DMS 273 (cell line): ENCODE data around the gene CDH4.

Experiments used
- DNase-seq: peaks from one replicate; lab custom pipeline; 2025; ENCODE audit not compliant: unreplicated experiment; lab: John Stamatoyannopoulos, UW

The CDH4 gene

DNA sequence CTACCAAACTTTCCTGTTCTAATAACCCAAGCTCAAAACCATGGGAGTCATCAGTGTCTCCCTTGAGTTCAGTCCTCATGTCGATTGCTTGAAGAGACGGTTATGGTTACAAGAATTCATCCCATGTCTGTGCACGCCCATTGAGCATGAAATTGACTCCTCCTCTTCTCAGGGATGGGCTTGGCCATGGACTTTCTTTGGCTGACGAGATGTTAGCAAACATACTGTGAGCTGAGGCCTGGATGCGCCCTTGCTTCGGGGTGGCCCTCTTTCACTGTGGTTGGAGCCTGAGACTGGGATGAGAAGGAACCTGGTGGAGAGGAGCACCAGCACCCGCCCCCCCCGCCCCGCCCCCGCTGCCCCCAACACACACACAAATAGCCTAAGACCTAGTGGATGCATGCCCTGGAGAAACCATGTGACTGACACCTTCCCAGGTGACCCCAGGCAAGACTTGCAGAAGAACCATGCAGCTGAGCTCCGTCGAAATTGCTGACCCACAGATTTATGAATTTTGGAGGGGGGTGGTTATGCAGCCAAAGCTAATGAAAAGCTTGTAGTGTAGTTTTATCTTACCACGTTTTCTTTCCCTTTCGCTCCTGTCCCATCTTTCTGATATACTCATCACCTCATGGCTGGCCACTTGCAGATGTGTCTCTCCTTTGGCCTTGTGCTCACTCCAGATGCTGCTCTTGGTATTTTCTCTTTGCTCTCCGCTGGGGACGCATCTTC, 231.4 kb downstream of the CDH4 start:
- DNase-seq, result no peak

GRCh38 chr20:61486198-61486597, 234.1 kb downstream of the CDH4 start:
- DNase-seq, result no peak

DNA sequence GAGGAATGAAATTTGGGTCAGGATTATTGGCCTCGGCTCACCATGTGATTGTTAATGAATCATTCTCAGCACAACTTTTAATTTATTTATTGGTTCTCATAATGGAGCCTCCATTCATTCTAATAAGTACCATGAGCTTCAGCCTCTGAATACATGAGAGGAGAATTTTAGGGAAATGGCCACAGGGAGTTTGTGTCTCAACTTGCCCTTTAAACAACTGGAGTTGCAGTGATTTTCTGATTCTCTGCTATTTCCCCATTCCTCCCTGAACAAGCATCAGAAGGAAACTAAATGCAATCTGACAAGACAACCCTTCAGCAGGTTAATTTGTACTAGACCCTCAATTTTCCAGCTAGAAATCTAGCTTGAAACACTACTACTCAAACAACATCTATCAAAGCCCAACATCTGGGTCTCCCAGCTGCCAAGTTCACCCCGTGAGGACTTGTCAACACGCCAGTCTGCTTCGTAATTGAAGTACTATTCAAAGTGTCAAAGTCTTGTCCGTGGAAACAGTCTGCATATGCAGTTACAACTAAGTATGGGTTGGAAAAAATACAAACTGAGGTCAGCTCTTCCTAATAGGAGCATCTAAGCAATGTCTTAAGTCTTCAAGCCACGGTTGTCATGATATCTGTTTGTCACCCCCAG, 235.4 kb downstream of the CDH4 start:
- no peak for DNase-seq

GRCh38 chr20:61487997-61488371, 235.9 kb downstream of the CDH4 start:
- no peak for DNase-seq

- DNase-seq, result no peak
Observed at GRCh38 chr20:61490721-61491120, 238.7 kb downstream of the CDH4 start.

DNA sequence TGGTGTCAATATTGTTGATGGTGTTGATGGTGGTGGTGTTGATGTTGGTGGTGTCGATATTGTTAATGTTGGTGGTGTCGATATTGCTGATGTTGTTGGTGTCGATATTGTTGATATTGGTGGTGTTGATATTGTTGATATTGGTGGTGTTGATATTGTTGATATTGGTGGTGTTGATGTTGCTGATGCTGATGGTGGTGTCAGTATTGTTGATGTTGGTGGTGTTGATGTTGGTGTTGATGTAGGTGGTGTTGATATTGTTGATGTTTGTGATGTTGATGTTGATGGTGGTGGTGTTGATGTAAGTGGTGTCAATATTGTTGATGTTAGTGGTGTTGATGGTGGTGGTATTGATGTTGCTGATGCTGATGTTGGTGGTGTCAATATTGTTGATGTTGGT, 240.0 kb downstream of the CDH4 start:
- DNase-seq, result no peak

DNA sequence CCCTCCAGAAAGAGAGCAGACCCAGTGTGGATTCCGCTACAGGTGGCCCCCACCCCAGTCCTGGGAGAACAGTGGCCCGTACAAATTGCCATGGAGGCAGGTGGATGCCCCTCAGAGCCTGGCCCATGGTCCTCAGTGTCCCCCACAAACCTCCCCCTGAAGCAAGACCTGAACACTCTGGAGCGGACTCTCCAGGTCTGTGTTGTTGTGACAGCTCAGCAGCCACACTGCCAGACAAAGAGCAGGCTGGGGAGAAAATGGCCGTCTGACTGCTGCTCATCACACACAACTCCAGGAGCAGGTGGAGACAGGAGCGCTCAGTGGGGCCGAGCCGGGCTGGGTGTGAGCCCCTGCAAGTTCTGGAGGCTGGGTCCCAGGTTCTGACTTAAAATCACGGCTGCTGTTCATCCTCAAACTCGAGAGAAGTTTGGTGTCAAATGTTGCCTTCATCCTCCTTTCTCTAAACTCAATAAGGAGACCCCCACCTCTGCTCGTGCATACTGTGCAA, 241.8 kb downstream of the CDH4 start:
- DNase-seq, result no peak

DNA sequence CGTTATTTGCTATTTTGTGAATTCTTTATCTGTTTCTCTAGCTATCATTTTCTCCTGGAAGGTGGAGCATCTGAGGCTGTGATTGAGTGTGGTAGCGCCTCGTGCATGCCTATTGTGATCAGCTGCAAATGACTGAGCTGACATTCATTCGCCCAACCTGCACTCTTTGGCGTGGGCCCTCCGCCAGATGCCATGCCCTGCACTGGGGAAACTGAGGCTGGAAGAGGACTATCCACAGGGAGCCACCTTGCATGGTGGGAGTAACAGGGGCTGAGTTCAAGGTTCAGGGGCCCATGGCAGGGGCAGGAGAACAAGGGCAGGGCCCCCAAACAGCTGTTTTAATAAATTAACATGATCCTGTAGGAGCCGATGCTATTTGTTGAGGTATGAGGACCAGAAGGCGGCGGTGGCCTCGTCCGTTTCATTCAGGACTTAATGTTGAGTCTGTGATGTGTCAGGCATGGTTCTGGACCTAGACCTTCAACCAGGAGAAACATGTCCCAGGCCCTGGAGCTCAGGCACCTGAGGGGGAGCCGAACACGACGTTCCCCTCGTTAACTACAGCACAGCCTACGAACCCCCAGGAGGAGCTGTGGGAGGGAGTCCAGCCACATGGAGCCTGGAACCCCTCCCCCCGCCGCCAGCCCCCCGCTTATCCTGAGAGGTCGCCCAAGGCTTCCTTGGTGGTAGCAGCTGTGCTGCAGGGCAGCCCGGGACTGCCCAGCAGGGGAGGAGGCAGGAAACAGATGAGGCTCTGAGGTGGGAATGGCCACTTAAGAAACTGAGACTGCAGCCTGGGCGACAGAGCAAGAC, 242.9 kb downstream of the CDH4 start:
- no peak for DNase-seq

- no peak for DNase-seq
Observed at GRCh38 chr20:61497029-61497627, 245.1 kb downstream of the CDH4 start.

- no peak for DNase-seq
Observed at GRCh38 chr20:61499859-61500554, 247.9 kb downstream of the CDH4 start.

DNA sequence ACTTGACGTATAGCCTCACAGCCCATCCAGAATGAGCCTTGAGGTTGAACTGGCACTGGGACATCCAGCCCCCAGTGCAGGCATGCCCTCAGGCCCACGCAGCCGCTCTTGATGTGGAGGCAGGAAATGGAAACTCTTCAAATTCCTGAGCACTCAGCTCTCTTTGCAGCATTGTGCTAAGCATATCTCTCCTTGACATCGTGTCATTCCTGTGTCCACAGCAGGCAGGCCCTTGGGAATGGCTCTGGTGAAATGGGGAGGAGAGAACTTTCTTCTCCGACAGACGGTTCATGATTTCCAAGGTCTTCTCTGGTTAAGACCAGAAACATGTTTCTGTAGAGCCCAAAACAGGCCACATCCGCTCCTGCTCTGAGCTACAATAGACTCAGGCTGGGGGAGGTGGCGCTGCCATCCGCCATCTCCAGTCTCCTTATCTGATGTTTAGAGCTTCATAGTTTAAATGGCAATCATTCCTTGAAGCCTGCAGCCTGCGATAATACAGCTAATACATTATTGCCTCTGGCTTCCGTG, 248.8 kb downstream of the CDH4 start:
- DNase-seq, result no peak

DNA sequence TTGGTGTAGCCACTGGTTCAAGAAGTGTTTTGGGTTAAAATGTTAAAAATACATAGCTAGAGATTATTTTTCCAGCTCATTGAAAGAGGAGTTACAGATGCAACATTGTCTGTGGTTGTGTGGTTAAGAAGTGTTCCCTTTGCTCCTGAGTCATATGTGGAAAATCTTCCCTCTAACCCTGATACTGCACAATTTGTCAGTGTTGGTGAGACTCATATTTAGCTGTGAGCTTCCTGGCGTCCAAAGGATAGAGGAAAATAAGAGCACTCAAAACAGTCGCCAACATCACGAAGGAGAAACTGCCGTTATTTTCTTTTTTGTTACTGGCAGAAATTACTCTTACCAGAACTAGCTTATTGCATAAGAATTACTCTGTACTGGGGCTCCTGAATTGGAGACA, 250.4 kb downstream of the CDH4 start:
- no peak for DNase-seq

- DNase-seq, result no peak
Observed at GRCh38 chr20:61503106-61503505, 251.0 kb downstream of the CDH4 start.

- DNase-seq, result no peak
Observed at GRCh38 chr20:61505508-61505907, 253.4 kb downstream of the CDH4 start.

DNA sequence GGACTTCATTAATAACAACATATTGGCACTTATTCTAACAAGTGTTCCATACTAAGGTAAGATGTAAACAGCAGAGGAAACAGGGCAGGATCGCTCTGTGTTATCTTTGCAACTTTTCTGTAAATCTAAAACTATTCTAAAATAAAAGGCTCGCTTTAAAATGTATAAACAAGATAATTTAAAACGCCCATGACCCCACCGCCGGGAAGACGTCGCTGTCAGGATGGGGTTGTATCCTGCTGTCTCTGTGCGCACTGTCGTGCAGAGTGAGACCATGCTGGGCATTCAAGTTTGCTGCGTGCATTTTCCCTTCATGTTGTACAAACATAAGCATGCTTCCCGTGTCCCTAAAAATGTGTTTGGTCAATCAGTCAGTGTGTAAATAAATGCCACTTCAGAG, 255.7 kb downstream of the CDH4 start:
- DNase-seq, result no peak

DNA sequence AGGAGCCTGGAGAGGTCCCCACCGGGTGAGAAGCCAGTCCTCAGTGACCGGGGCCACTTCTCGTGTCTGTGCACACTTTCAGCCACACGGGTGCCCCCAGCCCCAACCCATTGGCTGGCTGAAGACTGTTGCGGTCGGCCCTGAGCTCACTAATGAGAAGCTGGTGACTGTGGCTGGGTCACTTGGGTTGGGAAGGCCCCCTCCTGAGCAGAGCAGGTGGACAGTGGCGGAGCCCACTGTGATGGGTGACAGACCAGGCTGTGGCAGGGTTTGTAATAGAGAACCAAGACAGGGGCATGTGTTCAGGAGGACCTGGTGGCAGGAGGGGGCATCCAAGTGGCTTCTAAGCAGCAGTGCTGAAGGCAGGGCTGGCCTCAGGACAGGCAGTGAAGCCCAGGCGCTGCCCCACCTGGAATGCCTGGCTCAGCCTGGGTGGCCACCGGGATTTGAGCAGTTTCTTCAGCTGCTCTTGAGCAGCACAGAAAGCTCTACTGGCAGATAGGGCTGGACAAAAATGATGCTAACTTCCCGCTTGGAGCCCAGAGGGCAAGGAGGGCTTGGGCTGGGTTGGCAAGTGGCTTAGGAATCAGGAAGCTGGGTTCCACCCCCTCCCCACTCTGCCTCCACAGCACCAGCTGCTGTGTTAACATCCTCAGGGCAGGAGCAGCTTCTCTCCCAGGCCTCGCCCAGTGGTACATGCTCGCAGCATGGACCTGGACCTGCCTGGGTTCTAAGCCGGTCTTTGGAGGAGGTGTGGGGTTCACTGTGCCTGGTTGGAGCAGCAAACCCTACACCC, 256.4 kb downstream of the CDH4 start:
- DNase-seq, result no peak

DNA sequence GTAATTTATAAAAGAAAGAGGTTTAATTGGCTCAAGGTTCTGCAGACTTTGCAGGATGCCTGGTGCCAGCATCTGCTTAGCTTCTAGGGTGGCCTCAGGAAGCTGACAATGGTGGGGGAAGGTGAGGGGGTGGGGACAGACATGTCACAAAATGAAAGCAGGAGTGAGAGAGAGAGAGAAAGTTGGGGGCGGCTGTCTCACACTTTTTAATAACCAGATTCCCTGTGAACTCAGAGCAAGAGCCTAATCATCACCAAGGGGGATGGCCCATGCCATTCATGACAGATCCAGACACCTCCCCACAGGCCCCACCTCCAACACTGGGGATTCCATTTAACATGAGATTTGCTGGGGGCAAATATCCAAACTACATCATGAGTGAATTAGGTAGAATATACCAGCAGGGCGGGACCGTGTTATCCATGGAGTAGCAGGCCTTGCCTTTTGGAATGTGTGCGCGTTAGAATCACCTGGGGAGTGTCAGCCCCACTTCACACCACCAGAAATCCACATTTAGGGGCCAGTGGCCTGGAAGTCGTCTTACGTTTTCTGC, 258.8 kb downstream of the CDH4 start:
- no peak for DNase-seq

DNA sequence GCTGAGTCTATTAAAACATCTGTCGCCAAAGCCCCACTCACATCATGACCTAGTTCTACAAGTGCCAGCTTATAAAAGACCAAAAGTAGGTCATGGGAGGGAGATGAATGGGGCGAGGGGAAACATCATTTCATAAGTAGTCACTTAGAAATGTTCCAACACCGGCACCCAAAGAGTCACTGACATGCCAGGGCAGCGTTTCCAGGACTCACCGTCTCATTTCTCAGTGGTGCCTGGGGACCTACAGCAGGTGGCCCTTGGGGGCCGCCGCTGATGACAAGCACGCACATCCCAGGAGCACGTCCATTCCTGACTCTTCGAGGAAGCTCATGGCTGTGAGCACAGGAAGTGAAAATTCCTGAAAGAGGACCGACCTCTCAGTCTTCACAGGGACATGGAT, 260.4 kb downstream of the CDH4 start:
- no peak for DNase-seq
